LNCAP (cell line): ENCODE measurements around the gene OR9A2.

Experiments
- TF ChIP-seq, protein P1 (sequence below): fragments of 450-650 bp; IDR thresholded peaks from 2 replicates; pipeline ENCODE4 v1.5.1; 2017; ENCODE audit warnings: mild to moderate bottlenecking

Gene OR9A2

DNA sequence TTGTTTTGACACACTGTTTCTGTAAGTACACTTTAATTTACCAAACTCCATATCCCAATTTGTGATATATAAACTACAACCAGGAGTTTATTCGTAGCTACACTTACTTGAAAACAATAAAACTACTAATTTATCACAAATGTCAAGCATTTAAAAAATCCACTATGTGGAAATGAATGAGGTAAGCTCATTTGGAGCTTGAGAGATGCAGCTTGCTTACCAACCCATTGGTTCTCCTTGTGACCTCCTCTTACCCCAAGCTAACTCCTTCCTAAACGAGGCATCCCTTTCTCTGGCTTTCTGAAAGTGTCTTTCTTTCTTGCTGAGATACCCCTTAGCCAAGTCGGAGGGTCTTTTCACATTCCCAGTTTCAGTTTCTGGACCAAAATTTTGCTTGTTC lies 27.7 kb upstream of the OR9A2 start:
- TF ChIP-seq, protein P1, sequence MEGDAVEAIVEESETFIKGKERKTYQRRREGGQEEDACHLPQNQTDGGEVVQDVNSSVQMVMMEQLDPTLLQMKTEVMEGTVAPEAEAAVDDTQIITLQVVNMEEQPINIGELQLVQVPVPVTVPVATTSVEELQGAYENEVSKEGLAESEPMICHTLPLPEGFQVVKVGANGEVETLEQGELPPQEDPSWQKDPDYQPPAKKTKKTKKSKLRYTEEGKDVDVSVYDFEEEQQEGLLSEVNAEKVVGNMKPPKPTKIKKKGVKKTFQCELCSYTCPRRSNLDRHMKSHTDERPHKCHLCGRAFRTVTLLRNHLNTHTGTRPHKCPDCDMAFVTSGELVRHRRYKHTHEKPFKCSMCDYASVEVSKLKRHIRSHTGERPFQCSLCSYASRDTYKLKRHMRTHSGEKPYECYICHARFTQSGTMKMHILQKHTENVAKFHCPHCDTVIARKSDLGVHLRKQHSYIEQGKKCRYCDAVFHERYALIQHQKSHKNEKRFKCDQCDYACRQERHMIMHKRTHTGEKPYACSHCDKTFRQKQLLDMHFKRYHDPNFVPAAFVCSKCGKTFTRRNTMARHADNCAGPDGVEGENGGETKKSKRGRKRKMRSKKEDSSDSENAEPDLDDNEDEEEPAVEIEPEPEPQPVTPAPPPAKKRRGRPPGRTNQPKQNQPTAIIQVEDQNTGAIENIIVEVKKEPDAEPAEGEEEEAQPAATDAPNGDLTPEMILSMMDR = no peak

DNA sequence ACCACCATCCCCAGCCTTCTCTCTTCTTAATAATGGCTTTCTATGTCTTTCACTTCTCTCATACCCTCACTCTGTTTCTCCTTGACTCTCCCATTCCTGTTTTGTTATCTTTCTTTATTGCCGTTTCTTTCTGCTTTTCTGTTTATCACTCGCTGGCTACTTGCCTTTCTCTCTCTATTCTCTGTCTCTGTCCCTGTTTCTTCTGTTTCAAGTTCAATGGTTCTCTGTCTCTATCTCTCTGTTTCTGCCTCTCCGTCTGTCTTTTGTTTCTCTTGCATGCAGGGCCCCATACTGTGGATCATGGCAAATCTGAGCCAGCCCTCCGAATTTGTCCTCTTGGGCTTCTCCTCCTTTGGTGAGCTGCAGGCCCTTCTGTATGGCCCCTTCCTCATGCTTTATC lies 25.1 kb upstream of the OR9A2 start, which contains the start of gene OR6V1:
Gene OR6V1 (plus strand): TSS at position 301 of the 400 bp plus-strand sequence. CDS start 0 bp downstream, at position 301.
- TF ChIP-seq, protein P1 = no peak

DNA sequence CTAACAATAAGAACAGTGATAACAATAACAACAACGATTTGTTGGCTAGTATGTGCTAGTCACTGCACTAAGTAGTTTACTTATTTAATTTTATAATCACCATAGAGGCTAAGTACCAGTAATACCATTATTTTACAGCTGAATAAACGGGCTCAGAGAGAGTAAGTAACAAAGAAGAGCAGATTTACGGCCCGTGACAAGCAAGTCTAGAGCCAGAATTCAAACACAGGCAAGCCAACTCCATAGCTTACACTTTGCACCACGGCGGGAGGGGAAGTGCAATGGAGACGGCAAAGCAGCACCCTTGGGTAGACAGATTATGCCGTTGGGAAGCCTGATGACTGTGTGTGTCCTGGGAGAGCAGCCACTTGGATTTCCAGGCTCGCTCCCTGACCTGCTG lies 24.0 kb upstream of the OR9A2 start:
- TF ChIP-seq, protein P1 = no peak

DNA sequence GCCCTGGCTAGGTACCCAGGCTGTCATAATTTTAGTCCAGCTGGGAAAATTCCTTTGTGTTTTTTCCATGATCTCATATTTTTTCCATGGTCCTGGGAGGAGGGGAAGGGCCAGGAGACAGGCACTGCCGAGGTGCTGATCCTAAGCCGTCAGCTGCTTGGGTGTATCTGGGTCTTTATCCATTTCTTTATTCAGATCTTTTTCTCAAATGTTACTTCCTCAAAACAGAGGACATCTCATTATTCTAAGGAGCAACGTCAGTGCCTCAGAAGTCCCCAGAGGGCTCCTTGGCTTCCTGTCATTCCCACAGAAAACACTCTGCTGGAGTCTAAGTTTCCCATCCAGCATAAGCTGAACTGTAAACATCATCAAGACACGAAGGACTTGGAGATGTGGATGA lies 22.4 kb upstream of the OR9A2 start:
- TF ChIP-seq, protein P1 = no peak

DNA sequence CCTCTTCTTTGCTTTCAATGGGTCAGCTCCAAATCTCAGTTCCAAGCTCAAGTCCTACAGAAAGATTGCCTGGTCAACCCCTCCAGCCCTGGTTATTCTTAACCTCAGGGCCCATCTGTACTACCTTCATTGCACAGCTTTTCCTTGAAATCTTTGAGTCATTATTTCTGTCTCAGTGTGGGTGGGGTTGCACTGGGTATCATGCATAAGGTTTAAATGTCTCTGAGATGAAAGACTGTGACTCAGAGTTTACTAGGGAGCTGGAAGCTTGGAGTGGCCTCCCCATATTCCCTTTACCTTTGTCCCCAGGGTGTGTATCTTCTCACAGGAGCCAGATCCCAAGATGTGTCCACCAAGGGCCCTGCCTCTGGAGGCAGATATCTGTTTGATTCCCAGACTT lies 21.9 kb upstream of the OR9A2 start:
- TF ChIP-seq, protein P1 = no peak

DNA sequence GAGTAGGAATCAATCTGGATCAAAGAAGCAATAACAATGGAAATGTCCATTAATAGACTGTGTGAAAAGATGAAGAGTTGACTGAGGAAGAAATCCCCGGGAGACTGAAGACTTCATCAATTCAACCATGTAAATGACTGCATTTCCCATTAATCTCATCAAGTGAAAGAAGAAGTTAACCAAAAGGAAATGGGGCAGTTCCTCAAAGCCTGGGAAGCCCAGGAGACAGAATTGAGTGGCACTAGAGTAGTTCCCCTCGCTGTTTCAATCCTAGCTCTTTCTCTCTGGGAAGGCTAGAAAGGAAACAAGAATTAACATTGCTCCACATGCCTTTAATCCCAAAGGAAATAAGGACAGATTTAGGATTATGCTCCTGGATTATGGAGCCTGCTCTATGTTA lies 20.4 kb upstream of the OR9A2 start:
- TF ChIP-seq, protein P1 = no peak

DNA sequence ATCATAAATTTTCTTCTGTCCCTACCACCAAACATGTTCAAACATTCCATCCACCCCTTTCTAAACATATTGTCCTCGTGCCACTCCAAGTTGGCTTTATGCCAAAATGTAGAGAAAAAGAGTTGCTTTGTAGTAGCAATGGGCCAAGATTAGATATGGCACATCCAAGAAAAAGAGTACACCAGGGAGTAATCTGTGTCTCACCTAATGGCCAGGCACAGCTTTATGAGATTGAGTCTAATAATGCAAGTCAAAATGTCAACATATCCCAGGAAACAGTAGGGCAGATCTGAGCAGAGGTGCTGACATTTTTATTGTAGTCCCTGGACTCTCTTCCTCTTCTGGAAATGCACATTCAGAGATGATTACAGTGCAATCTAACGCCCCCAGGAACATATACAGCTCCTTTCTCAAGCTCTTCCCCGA lies 19.5 kb upstream of the OR9A2 start:
- TF ChIP-seq, protein P1 = no peak

DNA sequence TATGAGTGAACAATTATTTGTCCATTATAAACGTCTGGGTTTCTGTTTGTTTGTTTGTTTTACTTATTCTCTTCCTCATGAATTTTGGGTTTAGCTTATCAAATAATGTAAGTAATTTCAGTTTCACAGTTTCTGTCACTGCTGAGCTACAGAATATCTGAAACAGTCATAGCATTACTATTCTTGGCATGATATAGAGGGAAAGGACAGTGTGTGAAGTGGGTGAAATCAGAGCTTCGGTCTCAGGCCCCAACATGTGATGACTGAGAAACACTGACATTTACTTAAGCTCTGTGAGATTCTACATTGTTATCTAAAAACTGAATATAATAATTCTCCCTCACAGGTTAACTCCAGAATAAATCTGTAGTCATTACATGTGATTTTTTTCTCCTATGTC lies 16.5 kb upstream of the OR9A2 start:
- TF ChIP-seq, protein P1 = no peak
